HG03139 (cell line): ENCODE measurements around the gene PTTG2.

ENCODE experiments used
- ATAC-seq: cut with Tn5 transposase; IDR thresholded peaks from one replicate; pipeline ENCODE4 v1.9.1; 2021; ENCODE audit not compliant: unreplicated experiment

Gene PTTG2

GRCh38 chr4:38007645-38008044, 47.4 kb downstream of the PTTG2 start:
- no peak for ATAC-seq

- ATAC-seq: no peak
Measured at GRCh38 chr4:38008571-38009021, 48.4 kb downstream of the PTTG2 start.

GRCh38 chr4:38009421-38009820, 49.2 kb downstream of the PTTG2 start:
- no peak for ATAC-seq

- ATAC-seq: no peak
Measured at GRCh38 chr4:38009949-38010348, 49.8 kb downstream of the PTTG2 start.
